ENCODE measurements around the gene DLL3.

The DLL3 gene

GRCh38 chr19:39518975-39519374, 20.2 kb downstream of the DLL3 start:
- peaks cover 38% of the 10 kb centered on the region for H3K27me3 Mint-ChIP-seq (ENCODE audit: low read depth)
- no peaks in the 10 kb centered on the region for H3K36me3 Mint-ChIP-seq (ENCODE audit: low read depth)
- H3K9me3 Mint-ChIP-seq = no peaks in the 10 kb centered on the region
- no peak overlapping the region for H3K27ac Mint-ChIP-seq
- H3K4me3 Mint-ChIP-seq = no peak overlapping the region
- H3K4me1 Mint-ChIP-seq (ENCODE audit: low read depth) = peaks cover 8% of the 10 kb centered on the region

GRCh38 chr19:39520541-39521484, 22.1 kb downstream of the DLL3 start:
- Mint-ChIP-seq H3K4me3 (no peak overlapping the region), H3K4me1 (ENCODE audit: low read depth) (peaks cover 5% of the 10 kb centered on the region), H3K27ac (no peak overlapping the region), H3K27me3 (ENCODE audit: low read depth) (peaks cover 20% of the 10 kb centered on the region), H3K36me3 (ENCODE audit: low read depth) (no peaks in the 10 kb centered on the region), H3K9me3 (no peaks in the 10 kb centered on the region)

GRCh38 chr19:39524495-39524894, 25.7 kb downstream of the DLL3 start:
- Mint-ChIP-seq H3K36me3 (ENCODE audit: low read depth) (no peaks in the 10 kb centered on the region), H3K27ac (no peak overlapping the region), H3K9me3 (no peaks in the 10 kb centered on the region), H3K27me3 (ENCODE audit: low read depth) (no peaks in the 10 kb centered on the region), H3K4me1 (ENCODE audit: low read depth) (peaks cover 2% of the 10 kb centered on the region), H3K4me3 (no peak overlapping the region)

- Mint-ChIP-seq H3K4me3 (no peak overlapping the region), H3K36me3 (ENCODE audit: low read depth) (no peaks in the 10 kb centered on the region), H3K27me3 (ENCODE audit: low read depth) (no peaks in the 10 kb centered on the region), H3K9me3 (no peaks in the 10 kb centered on the region), H3K27ac (no peak overlapping the region), H3K4me1 (ENCODE audit: low read depth) (peaks cover 2% of the 10 kb centered on the region)
Observed at GRCh38 chr19:39525205-39525604, 26.5 kb downstream of the DLL3 start.

- peak overlapping the region; percentile 95 for H3K4me3 Mint-ChIP-seq
- peaks cover 4% of the 10 kb centered on the region for H3K36me3 Mint-ChIP-seq (ENCODE audit: low read depth)
- H3K4me1 Mint-ChIP-seq (ENCODE audit: low read depth) = peaks cover 14% of the 10 kb centered on the region
- H3K27me3 Mint-ChIP-seq (ENCODE audit: low read depth) = no peaks in the 10 kb centered on the region
- no peaks in the 10 kb centered on the region for H3K9me3 Mint-ChIP-seq
- peak overlapping the region; percentile 69 for H3K27ac Mint-ChIP-seq
Observed at GRCh38 chr19:39531834-39532232, 33.1 kb downstream of the DLL3 start.

- peak within 1 kb of the TSS; percentile 82 for H3K27ac Mint-ChIP-seq
- H3K36me3 Mint-ChIP-seq (ENCODE audit: low read depth) = peaks cover 5% of the 10 kb centered on the region
- H3K4me3 Mint-ChIP-seq = peak within 1 kb of the TSS; percentile 95
- no peaks in the 10 kb centered on the region for H3K27me3 Mint-ChIP-seq (ENCODE audit: low read depth)
- H3K9me3 Mint-ChIP-seq = no peaks in the 10 kb centered on the region
- H3K4me1 Mint-ChIP-seq (ENCODE audit: low read depth) = peaks cover 14% of the 10 kb centered on the region
Observed at GRCh38 chr19:39532233-39533002, 33.7 kb downstream of the DLL3 start, which contains the start of gene EID2B. EID2B (minus strand) TSS chr19:39532852; CDS start chr19:39532802, 50 bp downstream.

GRCh38 chr19:39533003-39533512, 34.3 kb downstream of the DLL3 start:
- Mint-ChIP-seq H3K4me3 (peak overlapping the region; percentile 48), H3K27me3 (ENCODE audit: low read depth) (no peaks in the 10 kb centered on the region), H3K36me3 (ENCODE audit: low read depth) (peaks cover 5% of the 10 kb centered on the region), H3K27ac (no peak overlapping the region), H3K9me3 (no peaks in the 10 kb centered on the region), H3K4me1 (ENCODE audit: low read depth) (peaks cover 14% of the 10 kb centered on the region)

GRCh38 chr19:39533791-39534190, 35.0 kb downstream of the DLL3 start:
- peaks cover 5% of the 10 kb centered on the region for H3K36me3 Mint-ChIP-seq (ENCODE audit: low read depth)
- peaks cover 16% of the 10 kb centered on the region for H3K4me1 Mint-ChIP-seq (ENCODE audit: low read depth)
- no peak overlapping the region for H3K27ac Mint-ChIP-seq
- H3K4me3 Mint-ChIP-seq = no peak overlapping the region
- no peaks in the 10 kb centered on the region for H3K9me3 Mint-ChIP-seq
- H3K27me3 Mint-ChIP-seq (ENCODE audit: low read depth) = no peaks in the 10 kb centered on the region

GRCh38 chr19:39539165-39539517, 40.4 kb downstream of the DLL3 start:
- H3K4me1 Mint-ChIP-seq (ENCODE audit: low read depth) = peaks cover 20% of the 10 kb centered on the region
- H3K27ac Mint-ChIP-seq = peak overlapping the region; percentile 79
- H3K4me3 Mint-ChIP-seq = peak overlapping the region; percentile 81
- H3K36me3 Mint-ChIP-seq (ENCODE audit: low read depth) = peaks cover 7% of the 10 kb centered on the region
- H3K9me3 Mint-ChIP-seq = no peaks in the 10 kb centered on the region
- no peaks in the 10 kb centered on the region for H3K27me3 Mint-ChIP-seq (ENCODE audit: low read depth)

GRCh38 chr19:39539518-39540332, 41.0 kb downstream of the DLL3 start, which contains the start of gene EID2:
EID2 (minus strand) TSS chr19:39540161; CDS start chr19:39540079, 82 bp downstream.
- Mint-ChIP-seq H3K9me3 (no peaks in the 10 kb centered on the region), H3K27ac (peak within 1 kb of the TSS; percentile 88), H3K27me3 (ENCODE audit: low read depth) (no peaks in the 10 kb centered on the region), H3K4me3 (peak within 1 kb of the TSS; percentile 89), H3K4me1 (ENCODE audit: low read depth) (peaks cover 25% of the 10 kb centered on the region), H3K36me3 (ENCODE audit: low read depth) (peaks cover 7% of the 10 kb centered on the region)

- Mint-ChIP-seq H3K27me3 (ENCODE audit: low read depth) (no peaks in the 10 kb centered on the region), H3K4me1 (ENCODE audit: low read depth) (peaks cover 28% of the 10 kb centered on the region), H3K27ac (peak overlapping the region; percentile 88), H3K4me3 (peak overlapping the region; percentile 89), H3K9me3 (no peaks in the 10 kb centered on the region), H3K36me3 (ENCODE audit: low read depth) (peaks cover 7% of the 10 kb centered on the region)
Observed at GRCh38 chr19:39540333-39540673, 41.6 kb downstream of the DLL3 start.

- no peaks in the 10 kb centered on the region for H3K9me3 Mint-ChIP-seq
- no peak overlapping the region for H3K27ac Mint-ChIP-seq
- H3K4me3 Mint-ChIP-seq = no peak overlapping the region
- no peaks in the 10 kb centered on the region for H3K27me3 Mint-ChIP-seq (ENCODE audit: low read depth)
- H3K4me1 Mint-ChIP-seq (ENCODE audit: low read depth) = peaks cover 32% of the 10 kb centered on the region
- H3K36me3 Mint-ChIP-seq (ENCODE audit: low read depth) = peaks cover 2% of the 10 kb centered on the region
Observed at GRCh38 chr19:39542206-39542605, 43.5 kb downstream of the DLL3 start.

GRCh38 chr19:39543477-39543857, 44.7 kb downstream of the DLL3 start:
- Mint-ChIP-seq H3K27ac (no peak overlapping the region), H3K9me3 (no peaks in the 10 kb centered on the region), H3K4me1 (ENCODE audit: low read depth) (peaks cover 29% of the 10 kb centered on the region), H3K4me3 (no peak overlapping the region), H3K27me3 (ENCODE audit: low read depth) (no peaks in the 10 kb centered on the region), H3K36me3 (ENCODE audit: low read depth) (peaks cover 2% of the 10 kb centered on the region)

Data from T-helper 1 cell treated with Interleukin-12 subunit alpha and Interleukin-12 subunit beta and Interleukin-4 antibody, amounts not matched to agents 30 μg/mL and 1 μg/mL, for 36 hours (primary cell).